ENCODE results near the gene PSMB8.
"Not testable (repeated sequence)": the region's sequence is repeated elsewhere in the genome, so short reads cannot be mapped to it uniquely, and the experiment has no call there.

The PSMB8 gene

DNA sequence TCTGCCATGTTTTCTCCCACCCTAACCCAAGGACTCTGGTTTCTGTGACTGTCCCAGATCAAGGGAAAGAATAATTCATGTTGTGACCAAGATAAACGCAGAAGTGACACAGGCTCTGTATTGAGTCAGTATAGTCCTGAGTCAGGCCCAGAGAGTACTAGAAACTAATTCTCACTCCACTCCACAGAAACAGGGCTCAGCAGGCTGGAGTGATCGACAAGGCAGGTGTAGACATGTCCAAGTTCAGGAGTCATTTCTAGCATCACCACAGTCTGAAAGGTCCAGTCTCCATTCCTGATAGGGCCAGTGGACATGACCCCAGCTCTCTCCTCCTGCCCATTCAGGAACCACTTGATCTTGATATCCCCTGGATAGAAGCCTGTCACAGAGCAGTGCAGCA, 29.7 kb downstream of the PSMB8 start:
- Histone ChIP-seq H3K4me2 (ENCODE audit: low read length) (no peak overlapping the region), H3K27me3 (ENCODE audit: insufficient read depth, low read length) (no peaks in the 10 kb centered on the region), H3K9me2 (ENCODE audit: low read depth, low read length) (no peaks in the 10 kb centered on the region), H3K4me1 (ENCODE audit: insufficient read depth, low read length, severe bottlenecking) (peaks cover 47% of the 10 kb centered on the region), H3K4me3 (ENCODE audit: low read depth, low read length, poor library complexity, severe bottlenecking) (no peak overlapping the region), H3K79me2 (ENCODE audit: insufficient read depth, low read length) (no peaks in the 10 kb centered on the region), H3K27ac (ENCODE audit: low read depth, low read length, poor library complexity, severe bottlenecking) (peak overlapping the region; percentile 95), H3F3A (ENCODE audit: insufficient read depth, low read length) (no peaks in the 10 kb centered on the region), H2AFZ (ENCODE audit: low read length) (no peak overlapping the region), H3K36me3 (ENCODE audit: insufficient read depth, low read length) (peaks cover 8% of the 10 kb centered on the region; the same call in 1 of the 2 replicates), H3K9me3 (ENCODE audit: low read length) (no peaks in the 10 kb centered on the region), H4K20me1 (ENCODE audit: insufficient read depth, low read length) (no peaks in the 10 kb centered on the region), H3K9ac (ENCODE audit: low read length) (no peak overlapping the region)
- TF ChIP-seq, protein P1, sequence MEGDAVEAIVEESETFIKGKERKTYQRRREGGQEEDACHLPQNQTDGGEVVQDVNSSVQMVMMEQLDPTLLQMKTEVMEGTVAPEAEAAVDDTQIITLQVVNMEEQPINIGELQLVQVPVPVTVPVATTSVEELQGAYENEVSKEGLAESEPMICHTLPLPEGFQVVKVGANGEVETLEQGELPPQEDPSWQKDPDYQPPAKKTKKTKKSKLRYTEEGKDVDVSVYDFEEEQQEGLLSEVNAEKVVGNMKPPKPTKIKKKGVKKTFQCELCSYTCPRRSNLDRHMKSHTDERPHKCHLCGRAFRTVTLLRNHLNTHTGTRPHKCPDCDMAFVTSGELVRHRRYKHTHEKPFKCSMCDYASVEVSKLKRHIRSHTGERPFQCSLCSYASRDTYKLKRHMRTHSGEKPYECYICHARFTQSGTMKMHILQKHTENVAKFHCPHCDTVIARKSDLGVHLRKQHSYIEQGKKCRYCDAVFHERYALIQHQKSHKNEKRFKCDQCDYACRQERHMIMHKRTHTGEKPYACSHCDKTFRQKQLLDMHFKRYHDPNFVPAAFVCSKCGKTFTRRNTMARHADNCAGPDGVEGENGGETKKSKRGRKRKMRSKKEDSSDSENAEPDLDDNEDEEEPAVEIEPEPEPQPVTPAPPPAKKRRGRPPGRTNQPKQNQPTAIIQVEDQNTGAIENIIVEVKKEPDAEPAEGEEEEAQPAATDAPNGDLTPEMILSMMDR (IDR thresholded peaks at IDR 0.05; ENCODE audit: low read length), result no peak
- no peak for TF ChIP-seq EZH2 (IDR thresholded peaks at IDR 0.05; ENCODE audit: borderline replicate concordance, low read length)

DNA sequence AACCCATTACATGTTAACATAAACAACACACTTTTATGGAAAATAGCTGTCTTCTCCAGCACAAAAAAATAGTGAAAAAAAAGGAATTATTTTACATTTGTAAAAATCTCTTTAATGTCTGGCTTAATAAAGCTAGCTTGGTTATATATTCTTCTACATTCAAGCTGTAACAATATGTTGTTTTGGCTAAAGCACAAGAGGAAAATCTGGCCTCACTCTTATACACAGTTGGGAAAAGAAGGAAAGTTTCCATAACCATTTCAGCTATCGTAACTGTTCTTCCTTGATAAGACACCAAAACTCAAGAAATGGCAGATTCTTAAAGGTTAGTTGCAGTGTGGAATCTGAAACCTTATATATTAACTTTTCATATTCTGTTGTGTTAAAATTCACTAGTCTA, 34.7 kb downstream of the PSMB8 start:
- Histone ChIP-seq H2AFZ (ENCODE audit: low read length) (no peak overlapping the region), H3K9me2 (ENCODE audit: low read depth, low read length) (no peaks in the 10 kb centered on the region), H4K20me1 (ENCODE audit: insufficient read depth, low read length) (no peaks in the 10 kb centered on the region), H3K4me3 (ENCODE audit: low read depth, low read length, poor library complexity, severe bottlenecking) (no peak overlapping the region), H3F3A (ENCODE audit: insufficient read depth, low read length) (no peaks in the 10 kb centered on the region), H3K9ac (ENCODE audit: low read length) (no peak overlapping the region), H3K9me3 (ENCODE audit: low read length) (no peaks in the 10 kb centered on the region), H3K4me2 (ENCODE audit: low read length) (no peak overlapping the region), H3K27me3 (ENCODE audit: insufficient read depth, low read length) (no peaks in the 10 kb centered on the region), H3K4me1 (ENCODE audit: insufficient read depth, low read length, severe bottlenecking) (no peaks in the 10 kb centered on the region), H3K36me3 (ENCODE audit: insufficient read depth, low read length) (peaks cover 6% of the 10 kb centered on the region; the same call in 1 of the 2 replicates), H3K27ac (ENCODE audit: low read depth, low read length, poor library complexity, severe bottlenecking) (no peak overlapping the region), H3K79me2 (ENCODE audit: insufficient read depth, low read length) (no peaks in the 10 kb centered on the region)
- TF ChIP-seq, protein P1 (IDR thresholded peaks at IDR 0.05; ENCODE audit: low read length), result no peak
- TF ChIP-seq EZH2 (IDR thresholded peaks at IDR 0.05; ENCODE audit: borderline replicate concordance, low read length), result no peak

DNA sequence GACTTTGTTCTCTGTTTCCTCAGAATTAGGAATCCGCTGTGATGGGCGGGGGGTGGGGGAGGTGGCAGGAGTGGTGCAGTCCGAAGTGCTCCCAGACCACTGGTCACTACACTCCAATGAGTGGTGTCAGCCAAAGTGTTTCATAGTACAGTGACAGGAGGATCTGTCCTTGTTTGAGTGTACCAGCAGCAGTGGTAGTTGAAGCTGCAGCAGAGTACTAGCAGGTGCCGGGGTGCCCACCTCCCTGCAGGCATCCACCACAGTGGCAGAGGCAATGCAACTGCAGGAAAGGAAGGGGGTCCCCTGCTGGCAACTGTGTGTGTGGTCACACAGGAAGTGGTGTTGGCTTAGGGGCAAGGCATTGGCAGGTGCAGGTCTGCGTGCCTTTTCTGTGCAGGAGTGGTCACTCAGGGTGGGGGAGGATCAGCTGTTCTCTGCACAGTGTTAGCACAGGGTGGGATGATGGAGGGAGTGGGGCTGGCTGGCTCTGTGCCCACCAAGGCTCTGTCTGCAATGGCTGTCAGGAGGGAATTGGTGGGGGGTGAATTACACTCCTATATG, 36.7 kb downstream of the PSMB8 start:
- H3K27ac ChIP-seq (ENCODE audit: low read depth, low read length, poor library complexity, severe bottlenecking), result no peak overlapping the region
- H3K27me3 ChIP-seq (ENCODE audit: insufficient read depth, low read length), result no peaks in the 10 kb centered on the region; the same call in 1 of the 2 replicates

GRCh38 chr6:32805404-32805803, 38.4 kb downstream of the PSMB8 start:
- not testable (repeated sequence) for H4K20me1 ChIP-seq (ENCODE audit: insufficient read depth, low read length); H3K9ac ChIP-seq (ENCODE audit: low read length); H2AFZ ChIP-seq (ENCODE audit: low read length); H3K36me3 ChIP-seq (ENCODE audit: insufficient read depth, low read length); H3K27ac ChIP-seq (ENCODE audit: low read depth, low read length, poor library complexity, severe bottlenecking); H3K79me2 ChIP-seq (ENCODE audit: insufficient read depth, low read length); H3K27me3 ChIP-seq (ENCODE audit: insufficient read depth, low read length); H3K9me3 ChIP-seq (ENCODE audit: low read length); H3K9me2 ChIP-seq (ENCODE audit: low read depth, low read length); H3K4me3 ChIP-seq (ENCODE audit: low read depth, low read length, poor library complexity, severe bottlenecking); H3K4me1 ChIP-seq (ENCODE audit: insufficient read depth, low read length, severe bottlenecking); H3F3A ChIP-seq (ENCODE audit: insufficient read depth, low read length); H3K4me2 ChIP-seq (ENCODE audit: low read length)

More for the DNA sequence above, 36.7 kb downstream of the PSMB8 start:
- Histone ChIP-seq H3K4me3 (ENCODE audit: low read depth, low read length, poor library complexity, severe bottlenecking) (no peak overlapping the region), H3K4me2 (ENCODE audit: low read length) (no peak overlapping the region), H2AFZ (ENCODE audit: low read length) (no peak overlapping the region), H3K9me3 (ENCODE audit: low read length) (no peaks in the 10 kb centered on the region), H3K4me1 (ENCODE audit: insufficient read depth, low read length, severe bottlenecking) (no peaks in the 10 kb centered on the region), H3K9ac (ENCODE audit: low read length) (no peak overlapping the region), H3K79me2 (ENCODE audit: insufficient read depth, low read length) (no peaks in the 10 kb centered on the region), H3K36me3 (ENCODE audit: insufficient read depth, low read length) (no peaks in the 10 kb centered on the region), H3K9me2 (ENCODE audit: low read depth, low read length) (no peaks in the 10 kb centered on the region), H3F3A (ENCODE audit: insufficient read depth, low read length) (no peaks in the 10 kb centered on the region), H4K20me1 (ENCODE audit: insufficient read depth, low read length) (no peaks in the 10 kb centered on the region)
- TF ChIP-seq, protein P1 (IDR thresholded peaks at IDR 0.05; ENCODE audit: low read length), result peak; percentile 37
- TF ChIP-seq EZH2 (IDR thresholded peaks at IDR 0.05; ENCODE audit: borderline replicate concordance, low read length), result no peak

Data from OCI-LY1 (cell line).